Kidney (tissue), 14 donors: ENCODE results near the gene CLCN2. TPM values are rescaled to one million over a fixed set of nuclear protein-coding genes. Genes with fewer than 3 reads are reported as not detected.

ENCODE experiments used
- DNase-seq, 5 donors: peaks; one replicate each; pipeline ENCODE4 v3.0.0-alpha.2; 2013 to 2020
- FAIRE-seq: peaks from 2 replicates; lab custom pipeline; 2012; peaks lifted over from hg19 to GRCh38; lab: Jason Lieb, UNC
- H3K27ac ChIP-seq, 2 donors: one replicate each; pipeline ENCODE4 v1.7.0; 2013; ENCODE audit warnings: low read depth in 2 of 2, low read length in 2 of 2, inconsistent platforms in 1 of 2
- H3K27me3 ChIP-seq: one replicate; pipeline ENCODE4 v1.7.1; 2013; ENCODE audit warnings: low read length, inconsistent platforms; ENCODE audit not compliant: control insufficient read depth, insufficient read depth
- H3K36me3 ChIP-seq, 3 donors: one replicate each; pipeline versions ENCODE4 v1.7.0 to v1.7.1; 2013; ENCODE audit warnings: low read length in 3 of 3, control low read depth in 1 of 3, inconsistent platforms in 1 of 3; ENCODE audit not compliant: insufficient read depth in 3 of 3, control insufficient read depth in 2 of 3
- H3K4me1 ChIP-seq, 3 donors: one replicate each; pipeline versions ENCODE4 v1.7.0 to v1.7.1; 2013; ENCODE audit warnings: low read length in 3 of 3, inconsistent platforms in 1 of 3, low read depth in 1 of 3; ENCODE audit not compliant: control insufficient read depth in 2 of 3, insufficient read depth in 2 of 3
- H3K4me3 ChIP-seq, 3 donors: one replicate each; pipeline versions ENCODE4 v1.7.0 to v1.8.1; 2013; ENCODE audit warnings: low read length in 3 of 3, control low read depth in 1 of 3, inconsistent platforms in 1 of 3
- H3K9ac ChIP-seq, 3 donors: one replicate each; pipeline versions ENCODE4 v1.7.0 to v1.7.1; 2013; ENCODE audit warnings: low read length in 3 of 3, control low read depth in 1 of 3, inconsistent platforms in 1 of 3
- H3K9me3 ChIP-seq, 3 donors: one replicate each; pipeline versions ENCODE4 v1.7.0 to v1.7.1; 2013; ENCODE audit warnings: low read length in 3 of 3, control low read depth in 1 of 3, inconsistent platforms in 1 of 3; ENCODE audit not compliant: control insufficient read depth in 2 of 3, insufficient read depth in 1 of 3
- CTCF ChIP-seq: IDR thresholded peaks from 3 replicates; pipeline ENCODE4 v1.5.1; 2012; ENCODE audit warnings: mild to moderate bottlenecking, moderate library complexity, borderline replicate concordance; ENCODE audit not compliant: insufficient read depth; ENCODE audit errors: extremely low read depth
- intact Hi-C: fragments of 100-400 bp; cut with DNase I; formaldehyde crosslinking; loops from one replicate; pipeline ENCODE4 v1.11.1; 2022
- polyA plus RNA-seq: library from polyadenylated mRNA; stranded (reverse); fragments of 350-450 nt; fragmentation: Illumina TruSeq; extraction: RNeasy Lipid Tissue Mini Kit (QIAGEN cat#74804); gene quantifications from one replicate; pipeline ENCODE4 v1.2.3, GENCODE V29; 2014; ENCODE audit warnings: low read depth, low replicate concordance; ENCODE audit not compliant: insufficient read depth
- total RNA-seq: library from RNA; stranded (reverse); fragmentation: NEBNext Ultra II Directional; extraction: Animal tissue kit (Norgen Biotek cat#: 25700); gene quantifications from one replicate; pipeline ENCODE4 v1.2.1, GENCODE V29; 2021
- donor health status: control.
- donor health status: control.
- donor health status: control.
- donor health status: control.
- donor health status: control.
- donor health status: DM: yes; HTN: yes; CAD: no.
- donor health status: Normal renal cell carcinoma (clear cell type).

Gene CLCN2
- total and polyA plus RNA-seq, 2 donors from 2014 or later: 6.4 to 10.4 TPM

- H3K4me1 ChIP-seq: peaks cover 0 to 24% (median 11%) of the 10 kb centered on the region in 3 donors
- H3K9ac ChIP-seq: no peak overlapping the region
- intact Hi-C loops: no loop called here
Observed at GRCh38 chr3:184333700-184334099, 27.7 kb downstream of the CLCN2 start.

GRCh38 chr3:184333190-184333589 is 28.2 kb downstream of the CLCN2 start:
- H3K9ac ChIP-seq: no peak overlapping the region
- intact Hi-C loops: no loop called here
- DNase-seq: no peak
- no peaks in the 10 kb centered on the region for H3K9me3 ChIP-seq
- H3K4me1 ChIP-seq: peaks cover 0 to 22% (median 11%) of the 10 kb centered on the region in 3 donors
- H3K27me3 ChIP-seq: no peaks in the 10 kb centered on the region
- FAIRE-seq: no peak
- H3K27ac ChIP-seq: no peak overlapping the region
- peaks cover 18 to 60% (median 43%) of the 10 kb centered on the region in 3 donors for H3K36me3 ChIP-seq
- no peak overlapping the region for H3K4me3 ChIP-seq
- no peak for TF ChIP-seq CTCF

More at GRCh38 chr3:184333700-184334099, 27.7 kb downstream of the CLCN2 start:
- TF ChIP-seq CTCF: no peak
- Histone ChIP-seq H3K27ac (no peak overlapping the region), H3K36me3 (peaks cover 18 to 55% (median 39%) of the 10 kb centered on the region in 3 donors), H3K9me3 (no peaks in the 10 kb centered on the region), H3K27me3 (no peaks in the 10 kb centered on the region), H3K4me3 (no peak overlapping the region)
- DNase-seq (no peak), FAIRE-seq (no peak)

- Histone ChIP-seq H3K27me3 (no peaks in the 10 kb centered on the region), H3K27ac (no peak overlapping the region), H3K36me3 (peaks cover 18 to 67% (median 48%) of the 10 kb centered on the region in 3 donors), H3K9me3 (no peaks in the 10 kb centered on the region), H3K4me3 (no peak overlapping the region), H3K4me1 (peaks cover 0 to 16% (median 11%) of the 10 kb centered on the region in 3 donors), H3K9ac (no peak overlapping the region)
- no peak for TF ChIP-seq CTCF
- intact Hi-C loops: no loop called here
- DNase-seq: no peak
- no peak for FAIRE-seq
Observed at GRCh38 chr3:184332370-184333090, 28.9 kb downstream of the CLCN2 start.
